HG03039 (cell line): Measurements from ENCODE around the gene ZNF280A.
"Not testable (repeated sequence)": the region's sequence is repeated elsewhere in the genome, so short reads cannot be mapped to it uniquely, and the experiment has no call there.

Experiments used
- ATAC-seq: cut with Tn5 transposase; IDR thresholded peaks from one replicate; pipeline ENCODE4 v1.9.1; 2021; ENCODE audit warnings: mild to moderate bottlenecking, moderate library complexity; ENCODE audit not compliant: unreplicated experiment

ZNF280A gene

DNA sequence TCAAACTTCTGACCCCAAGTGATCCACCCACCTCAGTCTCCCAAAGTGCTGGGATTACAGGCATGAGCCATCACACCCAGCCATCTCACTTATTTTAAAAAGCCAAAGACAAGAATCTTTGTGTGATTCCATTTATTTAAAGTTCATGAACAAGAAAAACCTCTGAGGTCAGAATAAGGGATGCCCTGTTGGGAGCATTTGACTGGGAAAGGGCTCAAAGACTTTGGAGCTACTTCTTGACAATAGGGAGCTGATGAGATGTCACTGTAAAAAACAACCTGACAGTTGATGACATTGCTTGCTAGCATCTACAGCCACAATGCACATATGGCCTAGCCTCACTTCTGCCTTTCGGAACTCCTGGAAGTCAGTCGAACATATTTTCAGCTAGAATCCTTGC is 6.5 kb downstream of the ZNF280A start:
- no peak for ATAC-seq

DNA sequence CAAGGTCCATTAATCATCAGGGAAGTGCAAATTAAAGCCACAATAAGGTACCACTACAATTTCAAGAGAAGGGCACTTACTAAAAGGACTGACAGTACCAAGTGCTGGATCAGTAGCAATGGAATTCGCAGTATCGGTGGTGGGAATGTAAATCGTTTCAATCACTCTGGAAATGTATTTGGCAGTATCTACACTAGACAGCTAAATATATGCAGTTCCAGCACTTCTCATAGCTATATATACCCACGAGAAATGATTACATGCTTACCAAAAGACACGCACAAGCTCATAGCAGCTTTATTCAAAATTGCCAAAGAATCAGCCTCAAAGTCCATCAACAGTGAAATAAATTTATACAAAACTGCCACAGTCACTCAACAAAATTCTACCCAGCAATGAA is 7.1 kb downstream of the ZNF280A start:
- ATAC-seq, result no peak

DNA sequence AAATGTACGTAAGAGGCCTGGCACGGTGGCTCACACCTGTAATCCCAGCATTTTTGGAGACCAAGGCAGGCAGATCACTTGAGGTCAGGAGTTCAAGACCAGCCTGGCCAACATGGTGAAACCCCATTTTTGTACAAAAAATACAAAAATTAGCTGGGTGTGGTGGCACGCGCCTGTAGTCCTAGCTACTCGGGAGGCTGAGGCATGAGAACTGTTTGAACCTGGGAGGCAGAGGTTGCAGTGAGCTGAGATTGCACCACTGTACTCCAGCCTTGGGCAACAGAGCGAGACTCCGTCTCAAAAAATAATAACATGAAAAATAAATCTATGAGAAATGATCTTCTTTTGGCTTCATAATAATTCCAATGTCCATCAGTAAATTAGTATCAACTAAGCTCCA is 9.2 kb downstream of the ZNF280A start:
- ATAC-seq, result not testable (repeated sequence)

DNA sequence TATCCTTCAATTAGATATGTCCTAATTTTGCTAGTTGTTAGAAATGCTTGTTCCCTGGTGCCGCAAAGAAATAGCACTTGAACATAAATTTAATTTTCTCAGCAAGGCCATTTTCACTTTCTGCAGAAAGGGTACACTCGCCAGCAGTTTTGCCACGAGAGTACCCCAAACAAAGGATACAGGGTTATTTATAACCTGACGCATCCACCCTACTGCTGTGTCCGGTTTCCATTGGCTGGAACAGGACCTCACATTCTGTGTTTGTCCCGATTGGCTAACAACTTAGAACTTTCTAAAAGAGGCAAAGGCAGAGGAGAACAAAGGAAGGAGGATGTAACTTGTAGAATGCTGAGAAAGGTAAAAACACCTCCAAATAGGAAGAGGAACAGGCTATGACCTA is 10.2 kb downstream of the ZNF280A start:
- ATAC-seq, result not testable (repeated sequence)

DNA sequence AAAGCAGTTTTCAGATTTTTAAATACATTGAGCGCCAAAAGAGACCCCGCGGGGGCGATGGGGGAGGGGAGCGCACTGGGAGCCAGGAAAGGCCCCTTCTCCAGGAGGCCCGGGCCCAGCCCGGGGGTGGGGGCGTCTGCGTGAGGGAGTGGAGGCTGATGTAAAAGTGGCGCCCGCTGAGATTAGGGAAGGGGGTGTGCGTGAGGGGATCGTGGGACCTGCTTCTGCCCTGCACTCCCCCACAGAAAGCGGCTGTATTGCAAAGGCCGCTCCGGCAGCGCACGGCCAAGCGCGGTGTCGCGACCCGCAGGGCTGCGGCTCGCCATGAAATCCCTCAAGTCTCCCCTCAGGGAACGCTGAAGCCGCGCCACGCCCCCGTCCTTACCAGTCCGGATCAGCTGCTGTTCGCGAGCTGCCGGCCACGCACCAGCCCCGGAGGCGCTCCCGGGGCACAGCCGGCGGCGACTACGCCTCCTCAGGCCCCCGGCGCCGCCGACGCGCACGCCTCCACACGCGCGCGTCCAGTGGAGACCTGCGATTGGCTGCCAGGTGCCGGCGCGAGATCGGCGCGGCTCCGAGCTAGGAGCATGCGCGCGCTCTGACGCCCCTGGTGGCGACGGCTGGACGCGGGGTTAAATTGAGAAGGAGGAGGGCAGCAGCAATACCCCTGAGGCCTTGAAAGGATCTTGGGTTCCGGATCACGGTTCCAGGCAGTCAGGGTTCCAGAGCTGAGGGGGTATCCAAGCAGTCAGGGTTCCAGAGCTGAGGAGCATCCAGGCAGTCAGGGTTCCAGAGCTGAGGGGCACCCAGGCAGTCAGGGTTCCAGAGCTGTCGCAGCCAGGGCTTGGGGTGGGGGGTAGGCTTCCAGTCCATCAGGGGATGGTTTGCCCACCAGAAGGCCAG is 11.5 kb downstream of the ZNF280A start, which contains the start of gene ZNF280B:
TSS of gene ZNF280B (minus strand) at position 469 of the 903 bp plus-strand sequence. CDS start 19,344 bp downstream, outside the sequence.
- ATAC-seq, result peak; percentile 81

DNA sequence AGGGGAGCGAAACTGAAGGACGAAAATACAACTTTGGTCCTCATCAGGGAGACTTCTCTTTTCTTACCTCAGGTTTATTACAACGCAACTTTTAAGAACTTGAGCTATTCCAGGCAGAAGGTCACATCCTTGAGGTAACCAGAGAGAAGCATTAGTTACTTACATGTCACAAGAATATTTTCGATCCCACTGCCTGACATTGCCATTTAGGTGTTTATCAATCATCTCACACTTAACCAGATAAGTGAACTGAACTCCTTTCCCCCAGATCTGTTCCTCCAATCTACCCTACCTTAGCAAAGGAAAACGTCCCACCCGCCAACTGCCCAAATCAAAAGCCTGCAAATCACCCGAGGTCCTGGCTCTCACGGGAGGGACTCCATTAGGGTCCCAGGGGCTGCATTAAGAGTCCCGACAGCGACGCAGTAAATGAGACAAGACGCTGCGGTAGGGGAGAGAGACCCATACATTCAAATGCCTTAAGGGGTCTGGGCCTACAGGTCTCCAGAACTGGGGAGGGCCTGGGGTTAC is 12.3 kb downstream of the ZNF280A start:
- no peak for ATAC-seq

DNA sequence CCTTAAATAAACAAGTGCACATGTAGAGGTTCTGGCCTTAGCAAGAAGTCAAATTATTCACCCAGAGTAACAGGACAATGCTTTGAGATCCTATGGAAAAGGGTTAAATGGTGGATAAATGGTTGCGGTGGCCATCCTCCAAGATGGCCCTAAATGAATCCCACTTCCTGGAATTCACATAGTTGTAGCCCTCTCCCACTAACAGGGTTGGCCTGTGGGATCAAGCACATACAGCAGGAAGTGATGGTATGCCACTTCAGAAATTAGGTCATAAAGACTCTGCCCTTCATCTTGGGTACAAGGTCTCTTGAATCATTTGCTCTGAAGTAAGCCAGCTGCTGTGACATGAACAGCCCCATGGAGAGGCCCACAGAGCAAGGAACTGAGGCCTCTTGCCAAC is 13.3 kb downstream of the ZNF280A start:
- no peak for ATAC-seq

DNA sequence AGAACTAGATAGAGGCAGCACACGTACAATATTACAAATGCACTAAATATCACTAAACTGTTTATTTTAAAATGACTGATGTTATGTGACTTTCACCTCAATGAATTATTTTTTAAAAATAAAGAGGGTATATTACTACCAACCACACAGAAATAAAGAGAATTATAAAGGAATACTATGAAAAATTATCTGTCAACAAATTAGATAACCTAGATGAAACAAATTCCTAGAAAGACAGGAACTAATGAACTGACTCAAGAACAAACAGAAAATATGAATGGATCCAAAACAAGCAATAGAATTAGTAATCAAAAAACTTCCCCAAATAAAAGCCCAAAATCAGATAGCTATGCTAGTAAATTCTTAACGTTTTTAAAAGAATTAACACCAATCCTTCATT is 21.8 kb downstream of the ZNF280A start:
- no peak for ATAC-seq

DNA sequence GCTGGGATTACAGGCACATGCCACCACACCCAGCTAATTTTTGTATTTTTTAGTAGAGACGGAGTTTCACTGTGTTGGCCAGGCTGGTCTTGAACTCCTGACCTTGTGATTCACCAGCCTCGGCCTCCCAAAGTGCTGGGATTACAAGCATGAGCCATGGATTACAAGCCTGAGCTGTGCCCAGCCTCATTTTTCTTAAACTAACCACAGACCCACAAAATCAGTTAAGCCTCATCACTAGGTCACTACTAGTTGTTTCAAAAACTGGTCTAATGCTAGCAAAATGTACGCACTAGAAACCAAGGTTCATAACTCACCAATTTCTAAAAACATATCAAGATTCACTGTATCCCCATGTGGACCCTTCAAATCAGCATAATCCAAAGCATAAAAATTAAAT is 28.5 kb downstream of the ZNF280A start:
- ATAC-seq, result not testable (repeated sequence)

DNA sequence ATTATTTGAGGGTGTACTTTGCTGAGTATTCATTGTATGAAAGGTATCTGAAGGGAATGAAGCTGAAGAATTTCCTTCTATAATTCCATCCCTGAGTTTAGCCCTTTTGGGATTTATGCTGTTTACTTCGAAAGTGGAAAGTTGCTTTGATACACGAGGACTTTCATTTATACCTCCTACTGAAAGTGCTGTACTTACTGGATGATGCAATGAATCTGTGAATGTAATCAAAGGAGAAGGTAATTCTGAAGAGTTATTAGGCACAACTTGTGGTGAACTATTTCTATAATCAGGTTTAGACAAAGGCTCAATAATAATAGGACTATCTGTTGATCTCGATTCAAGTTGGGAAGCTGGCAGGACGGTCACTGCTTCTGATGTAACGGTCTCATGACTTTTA is 31.3 kb downstream of the ZNF280A start:
- ATAC-seq, result no peak

DNA sequence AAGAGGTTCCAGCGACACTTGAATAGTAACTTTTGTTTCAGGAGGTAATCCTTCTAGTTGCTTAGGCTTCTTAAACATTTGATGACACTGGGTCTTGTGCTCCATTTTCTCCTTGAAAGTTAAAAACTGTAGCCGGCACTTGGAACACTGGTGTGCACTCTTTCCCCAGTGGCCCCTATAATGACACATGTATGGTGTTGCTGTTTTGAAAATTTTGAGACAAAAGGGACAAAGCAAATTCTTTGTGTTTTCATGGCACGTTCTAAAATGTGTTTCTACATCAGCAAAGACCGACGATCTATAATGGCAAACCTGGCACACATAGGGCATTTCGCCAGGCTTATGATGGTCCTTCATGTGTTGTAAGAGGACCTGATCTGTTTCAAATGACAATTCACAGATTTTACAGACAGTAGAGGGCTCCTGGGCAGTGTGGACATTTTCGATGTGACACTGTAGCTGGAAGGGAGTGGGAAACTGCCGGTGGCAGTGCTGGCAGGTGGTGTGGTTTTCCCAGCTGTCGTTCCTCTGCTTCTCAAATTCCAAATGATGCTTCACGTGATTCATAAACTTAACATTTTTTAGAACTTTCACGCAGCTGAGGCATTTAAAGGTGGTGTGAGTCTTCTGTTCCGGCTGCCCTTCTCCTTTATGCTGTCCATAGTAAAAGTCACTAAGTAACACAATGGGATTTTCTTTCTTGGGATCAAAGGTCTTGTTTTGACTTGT is 32.0 kb downstream of the ZNF280A start:
- no peak for ATAC-seq

DNA sequence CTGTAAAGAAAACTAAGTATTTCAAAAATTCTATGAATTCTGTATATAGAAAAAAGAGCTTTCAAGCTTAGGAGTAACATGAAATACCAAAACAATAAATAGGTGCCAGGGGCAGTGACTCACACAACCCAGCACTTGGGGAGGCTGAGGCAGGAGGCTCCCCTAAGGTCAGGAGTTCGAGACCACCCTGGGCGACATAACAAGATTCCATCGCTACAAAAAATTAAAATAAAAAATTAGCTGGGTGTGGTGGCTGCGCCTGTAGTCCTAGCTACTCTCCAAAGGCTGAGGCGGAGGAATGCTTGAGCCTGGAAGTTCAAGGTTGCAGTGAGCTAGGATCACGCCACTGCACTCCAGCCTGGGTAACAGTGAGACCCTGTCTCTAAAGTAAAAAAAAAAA is 33.0 kb downstream of the ZNF280A start:
- no peak for ATAC-seq

DNA sequence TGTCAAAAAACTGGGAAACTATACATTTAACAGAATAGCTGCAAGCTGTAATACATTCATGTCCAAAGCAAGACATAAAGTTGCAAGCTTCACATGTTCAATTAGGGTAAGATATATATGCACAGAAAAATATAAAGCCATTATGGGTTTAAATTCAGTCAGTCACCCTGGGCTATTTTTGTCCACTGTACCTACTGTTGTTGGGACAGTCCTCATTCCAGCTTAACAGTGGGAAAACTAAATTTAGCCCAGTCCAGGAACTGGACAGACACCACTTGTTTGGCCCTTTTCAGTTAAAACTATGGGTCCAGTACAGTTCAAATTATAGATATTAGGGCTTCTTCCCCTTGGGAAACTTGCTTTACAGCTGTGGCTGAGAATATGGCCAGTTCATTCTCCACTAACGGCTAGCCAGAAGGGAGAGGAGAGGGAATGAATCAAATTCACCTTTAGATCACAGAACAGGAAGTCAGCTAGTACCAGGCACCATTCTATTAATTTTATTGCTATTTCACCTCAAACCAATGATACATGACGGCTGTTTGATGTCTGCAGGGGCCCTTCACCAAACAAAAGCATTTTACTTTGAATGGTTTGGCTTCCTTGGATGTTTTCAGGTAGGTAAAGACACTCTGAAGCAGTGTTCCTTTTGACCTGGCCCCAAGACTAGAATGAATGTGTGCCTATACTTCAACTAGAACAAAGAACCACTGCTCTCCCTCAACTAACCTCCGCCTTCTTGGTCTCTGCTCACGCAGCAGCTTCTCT is 33.8 kb downstream of the ZNF280A start:
- ATAC-seq, result no peak

DNA sequence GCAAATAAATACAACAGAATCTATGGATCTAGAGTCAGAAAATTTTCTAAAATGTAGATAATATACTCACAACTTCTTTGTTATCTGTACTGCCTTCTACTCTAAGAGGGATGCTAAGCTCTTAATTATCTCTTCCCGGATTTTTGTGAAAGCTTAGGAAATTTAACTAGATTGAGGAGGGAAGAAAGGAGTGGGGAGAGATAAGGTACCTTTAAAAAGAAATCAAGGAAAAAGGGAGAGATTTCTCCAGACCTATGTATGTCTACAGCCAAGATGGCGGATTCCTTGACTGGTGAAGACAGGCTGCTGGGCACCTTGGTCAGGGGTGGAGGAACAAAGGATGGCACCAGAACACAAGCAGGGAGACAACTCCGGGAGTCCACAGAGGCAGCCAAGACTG is 34.5 kb downstream of the ZNF280A start:
- no peak for ATAC-seq

DNA sequence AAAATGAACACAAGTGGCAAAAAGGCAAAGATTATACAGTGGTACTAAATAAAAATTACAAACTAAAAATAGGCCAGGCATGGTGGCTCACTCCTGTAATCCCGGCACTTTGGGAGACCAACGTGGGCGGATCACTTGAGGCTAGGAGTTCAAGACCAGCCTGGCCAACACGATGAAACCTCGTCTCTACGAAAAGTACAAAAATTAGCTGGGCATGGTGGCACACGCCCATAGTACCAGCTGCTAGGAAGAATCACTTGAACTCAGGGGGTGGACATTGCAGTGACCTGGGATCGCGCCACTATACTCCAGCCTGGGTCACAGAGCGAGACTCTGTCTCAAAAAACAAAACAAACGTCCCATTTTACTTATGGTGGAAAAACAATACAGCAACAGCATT is 36.0 kb downstream of the ZNF280A start:
- no peak for ATAC-seq

DNA sequence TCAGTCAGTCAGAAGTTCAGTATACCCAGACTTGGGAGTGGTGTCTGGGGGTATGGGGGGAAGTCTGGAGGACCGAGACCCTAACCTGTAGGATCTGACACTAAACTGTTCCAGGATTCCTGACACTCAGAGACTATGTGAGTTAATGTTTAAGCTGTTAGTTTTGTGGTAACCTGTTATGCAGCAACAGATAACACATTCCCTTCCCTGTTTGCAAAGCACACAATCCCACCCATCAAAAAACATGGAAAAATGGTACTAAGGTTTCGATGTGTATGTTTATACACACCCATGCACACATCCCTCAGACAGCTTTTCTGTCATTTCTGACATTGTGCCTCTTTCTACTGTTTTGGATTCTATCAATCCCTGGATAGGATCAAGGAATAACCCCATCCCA is 39.1 kb downstream of the ZNF280A start:
- ATAC-seq, result no peak

DNA sequence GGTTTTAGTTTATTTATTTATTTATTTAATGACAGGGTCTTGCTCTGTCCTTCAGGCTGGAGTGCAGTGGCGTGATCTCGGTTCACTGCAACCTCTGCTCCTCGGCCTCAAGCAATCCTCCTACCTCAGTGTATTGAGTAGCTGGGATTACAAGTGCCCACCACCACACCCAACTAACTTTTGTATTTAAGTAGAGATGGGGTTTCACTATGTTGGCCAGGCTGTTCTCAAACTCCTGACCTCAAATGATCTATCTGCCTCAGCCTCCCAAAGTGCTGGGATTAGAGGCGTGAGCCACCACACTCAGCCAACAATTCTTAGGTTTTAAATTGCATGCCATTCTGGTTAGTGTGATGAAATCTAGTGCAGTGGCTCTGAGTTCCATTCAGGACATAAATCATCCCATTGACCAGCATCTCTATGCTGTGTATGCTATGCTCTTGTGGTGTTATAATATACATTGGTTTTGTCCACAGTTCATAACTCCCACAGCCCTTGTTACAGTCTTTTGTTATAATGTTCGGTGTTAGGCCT is 40.0 kb downstream of the ZNF280A start:
- no peak for ATAC-seq

DNA sequence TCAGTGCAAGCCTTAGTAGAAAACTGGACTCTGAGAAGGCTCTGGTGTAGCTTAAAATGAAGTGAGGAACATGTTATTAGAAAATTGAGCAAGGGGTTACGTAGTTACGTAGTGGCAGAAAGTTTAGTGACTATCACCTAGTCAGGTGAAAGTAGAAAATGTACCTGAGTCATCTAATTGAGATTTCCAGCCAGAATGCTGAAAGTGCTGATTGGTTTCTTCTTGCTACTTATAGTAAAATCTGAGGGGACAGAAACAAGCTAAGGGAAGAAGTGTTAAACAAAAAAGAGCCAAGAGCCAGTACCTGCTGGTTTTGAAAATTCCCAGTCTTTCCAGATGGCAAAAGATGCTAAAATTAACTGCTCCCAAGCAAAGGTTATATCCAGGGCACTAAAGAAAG is 41.0 kb downstream of the ZNF280A start:
- ATAC-seq, result no peak

DNA sequence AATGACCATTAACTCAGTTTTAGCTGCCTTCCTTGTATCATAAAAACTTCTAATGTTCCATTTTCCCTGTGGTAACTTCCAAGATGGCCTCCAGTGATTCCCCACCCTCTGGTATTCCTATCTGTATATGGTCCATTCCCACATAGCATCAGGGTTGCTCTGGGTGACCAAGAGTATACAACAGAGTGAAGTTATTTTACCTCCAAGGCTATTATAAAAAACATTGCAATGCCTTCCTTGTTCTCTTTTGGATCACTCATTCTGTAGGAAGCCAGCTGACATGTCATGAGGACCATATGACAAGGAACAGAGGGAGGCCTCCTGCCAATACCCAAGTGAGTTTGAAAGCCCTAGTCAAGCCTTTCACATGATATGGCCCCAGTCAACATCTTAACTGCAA is 41.6 kb downstream of the ZNF280A start:
- no peak for ATAC-seq

DNA sequence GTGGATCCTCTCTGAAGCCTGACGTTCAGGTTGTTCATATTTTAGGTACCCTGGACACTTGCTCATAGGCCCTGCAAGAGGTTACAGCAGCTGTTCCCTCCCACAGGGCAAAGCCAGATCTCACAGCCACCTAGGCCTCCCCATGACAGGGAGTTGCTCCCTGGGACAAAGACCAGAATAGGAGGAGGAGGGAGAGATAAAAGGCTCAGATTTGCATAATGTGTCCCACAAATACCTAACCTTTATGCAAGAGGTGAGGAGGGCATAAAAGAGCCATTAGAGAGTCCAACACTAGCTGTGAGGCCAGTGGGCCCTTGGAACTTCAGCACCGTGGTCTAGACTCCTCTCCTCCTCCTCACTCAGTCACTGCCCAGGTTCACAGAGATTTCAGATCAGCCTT is 45.3 kb downstream of the ZNF280A start:
- no peak for ATAC-seq

DNA sequence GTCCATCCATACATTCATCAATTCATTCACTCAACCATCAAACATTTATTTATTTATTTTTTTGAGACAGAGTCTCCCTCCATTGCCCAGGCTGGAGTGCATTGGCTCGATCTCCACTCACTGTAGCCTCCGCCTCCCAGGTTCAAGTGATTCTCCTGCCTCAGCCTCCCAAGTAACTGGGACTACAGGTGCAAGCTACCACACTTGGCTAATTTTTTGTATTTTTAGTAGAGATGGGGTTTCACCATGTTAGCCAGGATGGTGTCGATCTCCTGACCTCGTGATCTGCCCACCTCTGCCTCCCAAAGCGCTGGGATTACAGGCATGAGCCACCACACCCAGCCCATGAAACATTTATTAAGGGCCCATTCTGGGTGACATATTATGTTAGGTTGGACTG is 49.0 kb downstream of the ZNF280A start:
- not testable (repeated sequence) for ATAC-seq
